ENCODE measurements around the gene CORO2A. TPM values are rescaled to one million over a fixed set of nuclear protein-coding genes. Genes with fewer than 3 reads are reported as not detected.

The CORO2A gene
- total RNA-seq, 1 donor from 2014 or later, result 26.1 TPM

DNA sequence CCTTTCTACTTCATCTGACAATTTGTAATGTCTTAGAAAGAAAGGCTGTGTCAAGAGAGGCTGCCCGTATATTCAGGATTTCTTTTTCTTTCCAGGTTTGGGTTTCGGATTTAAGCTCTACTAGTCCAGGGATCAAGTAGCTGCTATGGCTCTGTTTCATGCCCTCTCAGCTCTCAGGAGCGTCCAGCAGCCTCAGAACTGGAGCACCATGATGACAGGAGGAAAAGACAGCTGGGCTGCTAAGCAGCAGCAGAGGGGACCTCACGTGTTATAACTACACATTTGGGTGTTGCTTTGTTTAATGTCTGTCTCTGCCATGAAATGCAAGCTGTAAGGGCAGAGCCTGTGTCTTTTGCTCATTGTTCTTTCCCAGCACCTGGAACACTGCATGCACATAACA lies 34.5 kb upstream of the CORO2A start:
- peaks cover 23% of the 10 kb centered on the region for H3K4me1 ChIP-seq

DNA sequence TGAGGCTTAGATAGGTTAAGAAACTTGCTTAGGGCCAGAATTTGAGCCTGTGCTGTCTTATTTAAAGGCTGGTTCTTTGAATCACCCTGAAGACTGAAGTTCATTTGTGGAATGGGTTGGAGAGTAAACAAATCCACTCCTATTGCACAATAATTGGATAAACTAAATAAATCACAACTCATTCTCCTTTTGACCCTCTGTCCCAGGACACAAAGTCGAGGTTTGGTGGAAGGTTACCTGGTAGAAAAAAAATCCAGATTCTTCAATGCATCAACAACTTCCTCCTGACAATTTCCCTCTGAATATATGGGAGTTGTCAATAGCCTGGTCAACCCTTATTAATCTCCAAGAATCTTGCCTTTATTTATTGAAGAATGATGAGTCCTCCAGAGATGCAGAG lies 34.1 kb upstream of the CORO2A start:
- DNase-seq (no peak), ATAC-seq (no peak)
- Histone ChIP-seq H3K9me3 (no peaks in the 10 kb centered on the region), H3K4me1 (peaks cover 23% of the 10 kb centered on the region), H3K27me3 (ENCODE audit: low read depth) (no peaks in the 10 kb centered on the region), H3K27ac (no peak overlapping the region), H3K4me3 (no peak overlapping the region), H3K36me3 (peaks cover 87% of the 10 kb centered on the region)
- TF ChIP-seq, protein P1, sequence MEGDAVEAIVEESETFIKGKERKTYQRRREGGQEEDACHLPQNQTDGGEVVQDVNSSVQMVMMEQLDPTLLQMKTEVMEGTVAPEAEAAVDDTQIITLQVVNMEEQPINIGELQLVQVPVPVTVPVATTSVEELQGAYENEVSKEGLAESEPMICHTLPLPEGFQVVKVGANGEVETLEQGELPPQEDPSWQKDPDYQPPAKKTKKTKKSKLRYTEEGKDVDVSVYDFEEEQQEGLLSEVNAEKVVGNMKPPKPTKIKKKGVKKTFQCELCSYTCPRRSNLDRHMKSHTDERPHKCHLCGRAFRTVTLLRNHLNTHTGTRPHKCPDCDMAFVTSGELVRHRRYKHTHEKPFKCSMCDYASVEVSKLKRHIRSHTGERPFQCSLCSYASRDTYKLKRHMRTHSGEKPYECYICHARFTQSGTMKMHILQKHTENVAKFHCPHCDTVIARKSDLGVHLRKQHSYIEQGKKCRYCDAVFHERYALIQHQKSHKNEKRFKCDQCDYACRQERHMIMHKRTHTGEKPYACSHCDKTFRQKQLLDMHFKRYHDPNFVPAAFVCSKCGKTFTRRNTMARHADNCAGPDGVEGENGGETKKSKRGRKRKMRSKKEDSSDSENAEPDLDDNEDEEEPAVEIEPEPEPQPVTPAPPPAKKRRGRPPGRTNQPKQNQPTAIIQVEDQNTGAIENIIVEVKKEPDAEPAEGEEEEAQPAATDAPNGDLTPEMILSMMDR (IDR thresholded peaks at IDR 0.05), result no peak
- intact Hi-C loops (cut with DNase I), result no loop called here

More for the DNA sequence above, 34.5 kb upstream of the CORO2A start:
- no peaks in the 10 kb centered on the region for H3K9me3 ChIP-seq
- no peak for DNase-seq
- TF ChIP-seq, protein P1 (IDR thresholded peaks at IDR 0.05), result no peak
- no peaks in the 10 kb centered on the region for H3K27me3 ChIP-seq (ENCODE audit: low read depth)
- intact Hi-C loops (cut with DNase I), result no loop called here
- peaks cover 87% of the 10 kb centered on the region for H3K36me3 ChIP-seq
- no peak for ATAC-seq
- H3K4me3 ChIP-seq, result no peak overlapping the region
- H3K27ac ChIP-seq, result no peak overlapping the region

DNA sequence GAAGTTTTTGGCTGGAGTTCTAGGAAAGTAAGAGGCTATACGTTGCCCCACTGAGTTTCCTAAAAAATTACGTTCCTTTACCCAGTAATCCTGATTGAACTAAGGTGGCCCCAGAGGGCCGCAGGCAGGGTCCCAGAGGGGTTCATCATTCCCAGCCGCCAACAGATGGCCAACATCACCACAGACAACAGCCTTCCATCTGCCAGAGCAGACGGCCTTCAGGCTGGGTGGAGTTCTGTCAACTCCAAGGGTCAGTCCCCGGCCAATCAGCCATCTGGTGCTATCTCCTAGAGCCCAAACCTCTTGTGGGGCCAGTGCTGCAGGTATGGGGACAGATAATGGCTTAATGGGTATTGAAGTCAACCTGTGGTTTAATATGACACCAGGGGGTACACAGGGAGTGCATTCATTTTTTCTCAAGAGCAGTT lies 32.6 kb upstream of the CORO2A start:
- intact Hi-C loops (cut with DNase I), result no loop called here
- no peaks in the 10 kb centered on the region for H3K27me3 ChIP-seq (ENCODE audit: low read depth)
- DNase-seq, result no peak

DNA sequence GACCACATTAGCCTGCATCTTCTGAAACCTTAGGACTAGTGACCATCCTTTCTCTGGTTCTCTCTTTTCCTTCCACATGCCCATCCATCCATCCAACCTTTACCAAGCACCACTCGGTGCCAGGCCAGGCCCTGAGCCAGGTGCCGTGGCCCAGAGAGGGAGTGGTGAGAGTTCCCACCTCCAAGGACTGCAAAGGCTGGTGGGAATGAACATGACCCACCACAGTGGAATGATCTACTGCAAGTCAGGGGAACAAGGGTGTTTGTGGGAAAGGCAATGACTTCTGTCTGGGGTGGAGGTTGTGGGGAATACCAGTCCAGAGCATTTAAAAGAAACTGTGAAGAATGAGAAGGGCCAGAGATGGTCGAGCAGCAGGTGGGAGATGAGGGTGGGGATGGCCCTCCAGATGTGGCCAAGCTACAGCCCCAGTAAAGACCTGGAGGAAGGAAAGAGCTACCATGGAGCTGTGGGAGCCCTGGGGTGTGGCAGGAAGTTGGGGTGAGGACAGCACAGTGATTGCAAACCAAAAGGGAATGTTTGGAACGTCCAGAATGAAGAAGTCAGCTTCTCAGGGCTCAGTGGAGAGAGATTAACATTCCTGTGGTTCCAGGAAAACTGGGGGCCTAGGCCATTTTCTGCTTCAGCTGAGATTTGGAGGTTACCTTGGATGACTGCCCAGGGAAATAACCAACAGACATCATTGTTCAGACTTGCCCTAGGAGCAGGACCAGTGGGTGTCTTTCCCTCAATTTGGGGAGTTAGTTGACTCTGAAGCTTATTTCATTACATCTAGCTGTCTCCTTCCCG lies 30.7 kb upstream of the CORO2A start:
- Histone ChIP-seq H3K4me1 (peaks cover 27% of the 10 kb centered on the region), H3K27ac (peak overlapping the region; percentile 49), H3K4me3 (no peak overlapping the region), H3K36me3 (peaks cover 86% of the 10 kb centered on the region), H3K27me3 (ENCODE audit: low read depth) (no peaks in the 10 kb centered on the region), H3K9me3 (no peaks in the 10 kb centered on the region)
- intact Hi-C loops (cut with DNase I), result no loop called here
- no peak for DNase-seq
- TF ChIP-seq, protein P1 (IDR thresholded peaks at IDR 0.05), result no peak
- peak; percentile 47 for ATAC-seq

More for the DNA sequence above, 32.6 kb upstream of the CORO2A start:
- Histone ChIP-seq H3K36me3 (peaks cover 88% of the 10 kb centered on the region), H3K4me1 (peaks cover 23% of the 10 kb centered on the region), H3K9me3 (no peaks in the 10 kb centered on the region), H3K4me3 (no peak overlapping the region), H3K27ac (no peak overlapping the region)
- ATAC-seq, result no peak
- TF ChIP-seq, protein P1 (IDR thresholded peaks at IDR 0.05), result no peak

DNA sequence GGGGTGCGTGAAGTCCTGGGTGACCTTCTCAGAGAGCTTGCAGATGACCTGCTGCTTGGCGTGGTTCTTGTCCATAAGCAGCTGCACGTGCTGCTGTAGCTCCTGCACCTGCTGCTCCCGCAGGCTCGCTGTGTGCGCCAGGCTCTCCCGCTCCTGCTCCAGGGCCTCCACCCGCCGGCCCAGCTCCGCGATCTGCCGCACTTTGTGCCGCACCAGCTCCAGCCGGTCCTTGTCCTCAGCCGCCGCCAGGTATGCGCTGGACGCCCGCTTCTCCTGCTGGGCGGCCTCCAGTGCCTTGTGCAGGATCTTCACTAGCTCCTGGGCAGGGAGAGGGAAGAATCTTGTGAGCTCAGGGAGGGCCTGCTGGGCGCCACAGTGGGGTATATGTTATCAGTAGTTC lies 28.5 kb upstream of the CORO2A start:
- Histone ChIP-seq H3K4me3 (no peak overlapping the region), H3K27ac (no peak overlapping the region), H3K27me3 (ENCODE audit: low read depth) (no peaks in the 10 kb centered on the region), H3K4me1 (peaks cover 17% of the 10 kb centered on the region), H3K9me3 (no peaks in the 10 kb centered on the region), H3K36me3 (peaks cover 86% of the 10 kb centered on the region)
- intact Hi-C loops (cut with DNase I), result no loop called here
- TF ChIP-seq, protein P1 (IDR thresholded peaks at IDR 0.05), result no peak
- ATAC-seq, result no peak
- DNase-seq, result no peak
